ENCODE data around the gene CCNDBP1. TPM values are rescaled to one million over a fixed set of nuclear protein-coding genes. Genes with fewer than 3 reads are reported as not detected.
A peak's percentile ranks its signal among the peaks of the same experiment; 100 is the strongest.

The CCNDBP1 gene
- total and polyA plus RNA-seq, 2 of the 8 experiments (the other 6 are each of a cell fraction or from before 2014, with no cell fraction given), result 23.4 to 29.0 TPM

DNA sequence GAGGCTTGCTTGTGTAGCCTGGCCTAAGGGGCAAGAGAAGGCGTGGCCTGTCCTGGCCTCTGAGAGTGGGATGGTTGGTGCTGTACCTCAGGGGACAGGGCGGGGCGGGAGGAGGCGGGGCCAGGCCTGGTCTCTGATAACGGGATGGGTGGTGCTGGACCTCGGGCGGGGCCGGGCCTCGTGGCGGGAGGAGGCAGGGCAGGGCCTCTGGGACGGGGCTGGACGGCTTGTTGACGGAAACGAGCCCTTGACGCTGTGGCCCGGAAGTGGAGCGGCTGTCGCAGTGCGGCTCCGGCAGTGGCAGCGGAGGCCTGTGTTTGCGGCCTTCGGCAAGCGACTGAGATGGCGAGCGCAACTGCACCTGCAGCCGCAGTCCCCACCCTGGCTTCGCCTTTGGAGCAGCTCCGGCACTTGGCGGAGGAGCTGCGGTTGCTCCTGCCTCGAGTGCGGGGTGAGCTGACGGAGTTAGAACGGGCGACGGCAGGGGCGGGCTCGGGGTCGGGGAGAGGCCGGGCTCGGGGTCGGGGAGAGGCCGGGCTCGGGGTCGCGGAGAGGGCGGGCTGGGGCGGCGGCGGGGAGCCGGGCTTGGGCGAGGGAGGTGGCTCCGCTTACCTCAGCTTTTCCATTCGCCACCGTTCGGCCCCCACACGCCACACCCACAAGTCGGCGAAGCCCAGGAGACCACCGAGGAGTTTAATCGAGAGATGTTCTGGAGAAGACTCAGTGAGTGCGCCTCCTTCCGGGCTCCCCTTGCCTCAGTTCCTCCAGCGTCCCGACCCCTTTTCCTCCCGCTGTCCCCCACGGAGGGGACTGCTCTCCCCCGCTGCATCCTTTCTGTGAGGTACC lies at the start of gene CCNDBP1 (continued):
- TF ChIP-seq SIX5 (IDR thresholded peaks at IDR 0.05; ENCODE audit: low read depth, low read length), result no peak
- TF ChIP-seq CBX8 (IDR thresholded peaks at IDR 0.05; ENCODE audit: borderline replicate concordance, low read depth, low read length), result no peak
- 0 out of 2 replicates have a peak, but pooled peaks have one; percentile 42 for TF ChIP-seq EGR1 (IDR thresholded peaks at IDR 0.05; ENCODE audit: borderline replicate concordance, low read depth, low read length)
- no peak for TF ChIP-seq TCF12 (IDR thresholded peaks at IDR 0.05; ENCODE audit: low read depth, low read length)
- no peak for TF ChIP-seq KDM1A (IDR thresholded peaks at IDR 0.05; ENCODE audit: borderline replicate concordance, low read length)
- no peak for TF ChIP-seq HDAC2 (IDR thresholded peaks at IDR 0.05; ENCODE audit: borderline replicate concordance in 1 of 2, low read depth in 2 of 2, low read length in 2 of 2)
- TF ChIP-seq BACH1 (IDR thresholded peaks at IDR 0.05; ENCODE audit: low read length), result no peak
- no peak for TF ChIP-seq SRF (IDR thresholded peaks at IDR 0.05; ENCODE audit: low read depth, low read length)
- TF ChIP-seq, protein P1, sequence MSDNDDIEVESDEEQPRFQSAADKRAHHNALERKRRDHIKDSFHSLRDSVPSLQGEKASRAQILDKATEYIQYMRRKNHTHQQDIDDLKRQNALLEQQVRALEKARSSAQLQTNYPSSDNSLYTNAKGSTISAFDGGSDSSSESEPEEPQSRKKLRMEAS (IDR thresholded peaks at IDR 0.05), result peak; percentile 97
- TF ChIP-seq ASH2L (IDR thresholded peaks at IDR 0.05; ENCODE audit: low read length), result peak; percentile 68
- TF ChIP-seq, protein P2, sequence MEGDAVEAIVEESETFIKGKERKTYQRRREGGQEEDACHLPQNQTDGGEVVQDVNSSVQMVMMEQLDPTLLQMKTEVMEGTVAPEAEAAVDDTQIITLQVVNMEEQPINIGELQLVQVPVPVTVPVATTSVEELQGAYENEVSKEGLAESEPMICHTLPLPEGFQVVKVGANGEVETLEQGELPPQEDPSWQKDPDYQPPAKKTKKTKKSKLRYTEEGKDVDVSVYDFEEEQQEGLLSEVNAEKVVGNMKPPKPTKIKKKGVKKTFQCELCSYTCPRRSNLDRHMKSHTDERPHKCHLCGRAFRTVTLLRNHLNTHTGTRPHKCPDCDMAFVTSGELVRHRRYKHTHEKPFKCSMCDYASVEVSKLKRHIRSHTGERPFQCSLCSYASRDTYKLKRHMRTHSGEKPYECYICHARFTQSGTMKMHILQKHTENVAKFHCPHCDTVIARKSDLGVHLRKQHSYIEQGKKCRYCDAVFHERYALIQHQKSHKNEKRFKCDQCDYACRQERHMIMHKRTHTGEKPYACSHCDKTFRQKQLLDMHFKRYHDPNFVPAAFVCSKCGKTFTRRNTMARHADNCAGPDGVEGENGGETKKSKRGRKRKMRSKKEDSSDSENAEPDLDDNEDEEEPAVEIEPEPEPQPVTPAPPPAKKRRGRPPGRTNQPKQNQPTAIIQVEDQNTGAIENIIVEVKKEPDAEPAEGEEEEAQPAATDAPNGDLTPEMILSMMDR (IDR thresholded peaks at IDR 0.05; ENCODE audit: control extremely low read depth in 1 of 3, insufficient read depth in 1 of 3, low read depth in 1 of 3, low read length in 3 of 3), result peak; percentile 28 to 59 (median 56); a peak in 3 of 4 replicates
- TF ChIP-seq SUZ12 (IDR thresholded peaks at IDR 0.05; ENCODE audit: low read length), result no peak
- TF ChIP-seq TBP (IDR thresholded peaks at IDR 0.05; ENCODE audit: low read depth, low read length), result peak; percentile 72; the same call in 1 of the 2 replicates
- TF ChIP-seq SP2 (IDR thresholded peaks at IDR 0.05; ENCODE audit: low read length), result no peak

All from H1 (cell line).